ENCODE data around the gene SH3BP1. TPM values are rescaled to one million over a fixed set of nuclear protein-coding genes. Genes with fewer than 3 reads are reported as not detected.

The SH3BP1 gene
- polyA plus RNA-seq, 1 donor from 2014 or later = 0.63 TPM

Small RNA genes lying within 50 kb of the gene (small RNA-seq; reads per million reads assigned to genes)
- gene RN7SL385P = 0 to 0.03 (median 0) reads per million in 3 experiments

Other genes with a start within 250 kb of the SH3BP1 start
- 4.4 and 5.2 TPM in 2 replicates for gene ELFN2, start 212.2 kb upstream of the SH3BP1 start, polyA plus RNA-seq
- gene MFNG, start 153.3 kb upstream of the SH3BP1 start, polyA plus RNA-seq = 0.17 TPM in 1 of 2 replicates, not detected in the other
- gene CARD10, start 120.3 kb upstream of the SH3BP1 start, polyA plus RNA-seq = 0.36 TPM in 1 of 2 replicates, not detected in the other
- gene CDC42EP1, start 79.2 kb upstream of the SH3BP1 start, polyA plus RNA-seq = 0.24 TPM in 1 of 2 replicates, not detected in the other
- not detected in 2 replicates for gene LGALS2, start 59.6 kb upstream of the SH3BP1 start, polyA plus RNA-seq
- gene GGA1, start 30.8 kb upstream of the SH3BP1 start, polyA plus RNA-seq = 57.5 and 62.2 TPM in 2 replicates
- 108 and 129 TPM in 2 replicates for gene PDXP, start 19.1 kb downstream of the SH3BP1 start, polyA plus RNA-seq
- gene LGALS1, start 36.0 kb downstream of the SH3BP1 start, polyA plus RNA-seq = not detected in 2 replicates
- gene NOL12, start 46.7 kb downstream of the SH3BP1 start, polyA plus RNA-seq = 77.5 and 90.0 TPM in 2 replicates
- gene TRIOBP, start 57.4 kb downstream of the SH3BP1 start, polyA plus RNA-seq = 9.2 and 16.2 TPM in 2 replicates
- 12.2 and 13.0 TPM in 2 replicates for gene GCAT, start 168.3 kb downstream of the SH3BP1 start, polyA plus RNA-seq
- 0.73 TPM in 1 of 2 replicates, not detected in the other for gene GALR3, start 183.7 kb downstream of the SH3BP1 start, polyA plus RNA-seq
- gene ANKRD54, start 204.7 kb downstream of the SH3BP1 start, polyA plus RNA-seq = 92.4 and 127 TPM in 2 replicates
- 352 and 396 TPM in 2 replicates for gene EIF3L, start 209.8 kb downstream of the SH3BP1 start, polyA plus RNA-seq

Data from neural cell (in vitro differentiated cells).